ENCODE measurements around the gene UNC79.

GRCh38 chr14:93496856-93497741 lies 66.4 kb downstream of the UNC79 start:
- no peak for TF ChIP-seq POLR2AphosphoS5 (IDR thresholded peaks at IDR 0.05; ENCODE audit: low read depth, low read length)
- no peak for TF ChIP-seq TAF1 (IDR thresholded peaks at IDR 0.05; ENCODE audit: borderline replicate concordance, insufficient read depth, low read length)

All from PFSK-1 (cell line).